Endothelial cell of umbilical vein (primary cell): ENCODE data around the gene ARF1. TPM values are rescaled to one million over a fixed set of nuclear protein-coding genes. Genes with fewer than 3 reads are reported as not detected.

ENCODE experiments used
- BruUV-seq: library from RNA; stranded (reverse); fragments of 400-500 nt; replicated peaks from 2 replicates; lab custom pipeline; 2021; lab: Mats Ljungman, UMichigan
- CTCF ChIA-PET: fragments of 300-600, 350-600 bp; sonication (Branson Sonifier 250); formaldehyde crosslinking; loops from one replicate; lab custom pipeline; 2021; ENCODE audit warnings: antibody characterized with exemption, inconsistent platforms; lab: Charles Lee
- POLR2A ChIA-PET: fragments of 300-600, 350-600 bp; sonication (Branson Sonifier 250); formaldehyde crosslinking; loops from one replicate; lab custom pipeline; 2021; ENCODE audit warnings: antibody characterized with exemption, inconsistent platforms; lab: Charles Lee
- DNase-seq: peaks from one replicate; pipeline ENCODE4 v3.0.0-alpha.2; 2011; ENCODE audit warnings: low read depth, low spot score
- FAIRE-seq: peaks from 2 replicates; lab custom pipeline; 2011; peaks lifted over from hg19 to GRCh38; lab: Jason Lieb, UNC
- H2AFZ ChIP-seq: 2 replicates; pipeline ENCODE4 v1.6.0; 2012; ENCODE audit warnings: low read depth, low read length, control low read depth, inconsistent platforms
- H3K27ac ChIP-seq: 2 replicates; pipeline ENCODE4 v1.5.1; 2011; ENCODE audit warnings: low read depth, mild to moderate bottlenecking, control low read depth, low read length, moderate library complexity; ENCODE audit not compliant: insufficient read depth
- H3K27me3 ChIP-seq, 2 experiments: 2 replicates each; pipeline versions ENCODE4 v1.6.0 to v1.6.1; 2011; ENCODE audit warnings: low read length in 2 of 2, mixed read lengths in 1 of 2; ENCODE audit not compliant: control insufficient read depth in 2 of 2, insufficient read depth in 2 of 2
- H3K36me3 ChIP-seq, 2 experiments: 2 replicates in 1 of 2; 3 replicates in 1 of 2; pipeline ENCODE4 v1.5.1; 2011; ENCODE audit warnings: low read length in 2 of 2, mild to moderate bottlenecking in 1 of 2, moderate library complexity in 1 of 2; ENCODE audit not compliant: control insufficient read depth in 2 of 2, insufficient read depth in 2 of 2; ENCODE audit errors: extremely low read depth in 1 of 2
- H3K4me1 ChIP-seq: 3 replicates; pipeline ENCODE4 v1.5.1; 2011; ENCODE audit warnings: mild to moderate bottlenecking, low read length; ENCODE audit not compliant: control insufficient read depth, insufficient read depth; ENCODE audit errors: extremely low read depth
- H3K4me2 ChIP-seq: 2 replicates; pipeline ENCODE4 v1.6.1; 2011; ENCODE audit warnings: low read length, control low read depth, mixed read lengths; ENCODE audit not compliant: insufficient read depth
- H3K4me3 ChIP-seq, 3 experiments: fragments of 200-600 bp in 1 of 3; sonication (generic), shearing (Covaris generic) in 1 of 3; replicated peaks in 1 of 3; 2 replicates each; pipeline ENCODE4 v1.5.1; 2011 to 2016; ENCODE audit warnings: control low read depth in 3 of 3, low read length in 3 of 3, mild to moderate bottlenecking in 2 of 3, inconsistent platforms in 1 of 3, low read depth in 1 of 3, moderate library complexity in 1 of 3; ENCODE audit not compliant: insufficient read depth in 1 of 3
- H3K79me2 ChIP-seq: 2 replicates; pipeline ENCODE4 v1.6.0; 2012; ENCODE audit warnings: low read length, inconsistent platforms; ENCODE audit not compliant: control insufficient read depth, insufficient read depth
- H3K9ac ChIP-seq: replicated peaks from 2 replicates; pipeline ENCODE3; 2011; ENCODE audit warnings: low read length, control low read depth; ENCODE audit not compliant: insufficient read depth; ENCODE audit errors: extremely low read depth
- H3K9me1 ChIP-seq: replicated peaks from 3 replicates; pipeline ENCODE4 v1.6.0; 2011; ENCODE audit warnings: mild to moderate bottlenecking, low read length; ENCODE audit not compliant: control insufficient read depth, insufficient read depth; ENCODE audit errors: extremely low read depth
- H3K9me3 ChIP-seq: replicated peaks from 2 replicates; pipeline ENCODE4 v1.5.1; 2012; ENCODE audit warnings: low read length, inconsistent platforms; ENCODE audit not compliant: control insufficient read depth, insufficient read depth
- H4K20me1 ChIP-seq: replicated peaks from 2 replicates; pipeline ENCODE3; 2011; ENCODE audit warnings: mild to moderate bottlenecking, low read length; ENCODE audit not compliant: control insufficient read depth, insufficient read depth; ENCODE audit errors: extremely low read depth
- EZH2 ChIP-seq: IDR thresholded peaks from 2 replicates; pipeline ENCODE4 v1.6.1; 2012; ENCODE audit warnings: borderline replicate concordance, low read depth, mild to moderate bottlenecking, moderate library complexity, low read length, inconsistent platforms; ENCODE audit not compliant: severe bottlenecking
- MAX ChIP-seq: IDR thresholded peaks from 2 replicates; pipeline ENCODE4 v1.6.1; 2011; ENCODE audit not compliant: insufficient read depth, insufficient read length
- MYC ChIP-seq: IDR thresholded peaks from one replicate; pipeline ENCODE4 v1.6.1; 2011; ENCODE audit warnings: mild to moderate bottlenecking, low read depth, low read length
- dilution Hi-C: fragments of 300-500 bp; cut with MboI; formaldehyde crosslinking; loops from one replicate; pipeline ENCODE4 v1.15.0; 2019; ENCODE audit warnings: low sequenced_read_pairs; ENCODE audit not compliant: extremely low pct_ligation_motif_present
- intact Hi-C: fragments of 100-400 bp; cut with micrococcal nuclease; formaldehyde crosslinking; loops from one replicate; pipeline ENCODE4 v1.10.0; 2022
- polyA plus RNA-seq, 4 experiments: library from polyadenylated mRNA; depleted of rRNA in 3 of 4; stranded (reverse) in 3 of 4; unstranded in 1 of 4; fragments of >200 nt; gene quantifications; 2 replicates each; pipeline versions ENCODE4 v1.2.1 to v1.2.3, GENCODE V29; 2011 to 2012; ENCODE audit warnings: missing spikeins in 1 of 4
- total RNA-seq: library from RNA; stranded (reverse); gene quantifications from 2 replicates; pipeline ENCODE4 v1.2.3, GENCODE V29; 2021

Gene ARF1
- total and polyA plus RNA-seq, 2 donors (not counting 3 experiments of a cell fraction or from before 2014, with no cell fraction given), result 499 to 844 TPM

GRCh38 chr1:228037401-228038386 is 44.8 kb upstream of the ARF1 start:
- Histone ChIP-seq H3K79me2 (no peaks in the 10 kb centered on the region), H2AFZ (no peak overlapping the region), H3K27ac (no peak overlapping the region), H3K4me3 (no peak overlapping the region), H3K4me2 (no peak overlapping the region), H3K9ac (no peak overlapping the region), H3K9me3 (no peaks in the 10 kb centered on the region), H4K20me1 (no peaks in the 10 kb centered on the region), H3K9me1 (no peaks in the 10 kb centered on the region), H3K4me1 (no peaks in the 10 kb centered on the region), H3K36me3 (no peaks in the 10 kb centered on the region), H3K27me3 (peaks cover 11 to 15% of the 10 kb centered on the region in 2 experiments)
- DNase-seq, result peak; percentile 6
- dilution Hi-C loops, result no loop called here
- POLR2A ChIA-PET, result no interaction called here
- intact Hi-C loops, result no loop called here
- CTCF ChIA-PET, result no interaction called here
- FAIRE-seq, result peak; percentile 49
- BruUV-seq, result no TSS peak
- TF ChIP-seq EZH2 (peak; percentile 73), MAX (no peak)

GRCh38 chr1:228038387-228039005 is 44.0 kb upstream of the ARF1 start:
- dilution Hi-C loops, result no loop called here

More at GRCh38 chr1:228038387-228039005, 44.0 kb upstream of the ARF1 start:
- no TSS peak for BruUV-seq
- H3K9me3 ChIP-seq, result no peaks in the 10 kb centered on the region
- H3K27ac ChIP-seq, result no peak overlapping the region
- no peaks in the 10 kb centered on the region for H4K20me1 ChIP-seq
- H3K4me1 ChIP-seq, result no peaks in the 10 kb centered on the region
- no peak overlapping the region for H2AFZ ChIP-seq
- no peak for DNase-seq
- no peak overlapping the region for H3K4me2 ChIP-seq
- no peak for FAIRE-seq
- POLR2A ChIA-PET, result no interaction called here
- TF ChIP-seq EZH2, result no peak
- TF ChIP-seq MYC, result no peak
- no peak overlapping the region for H3K9ac ChIP-seq
- no peaks in the 10 kb centered on the region for H3K79me2 ChIP-seq
- no peaks in the 10 kb centered on the region for H3K36me3 ChIP-seq
- peaks cover 11 to 15% of the 10 kb centered on the region in 2 experiments for H3K27me3 ChIP-seq
- no peak overlapping the region for H3K4me3 ChIP-seq
- intact Hi-C loops, result no loop called here
- no peaks in the 10 kb centered on the region for H3K9me1 ChIP-seq
- CTCF ChIA-PET, result no interaction called here
